ENCODE data around the gene LRRC71.

Gene LRRC71

DNA sequence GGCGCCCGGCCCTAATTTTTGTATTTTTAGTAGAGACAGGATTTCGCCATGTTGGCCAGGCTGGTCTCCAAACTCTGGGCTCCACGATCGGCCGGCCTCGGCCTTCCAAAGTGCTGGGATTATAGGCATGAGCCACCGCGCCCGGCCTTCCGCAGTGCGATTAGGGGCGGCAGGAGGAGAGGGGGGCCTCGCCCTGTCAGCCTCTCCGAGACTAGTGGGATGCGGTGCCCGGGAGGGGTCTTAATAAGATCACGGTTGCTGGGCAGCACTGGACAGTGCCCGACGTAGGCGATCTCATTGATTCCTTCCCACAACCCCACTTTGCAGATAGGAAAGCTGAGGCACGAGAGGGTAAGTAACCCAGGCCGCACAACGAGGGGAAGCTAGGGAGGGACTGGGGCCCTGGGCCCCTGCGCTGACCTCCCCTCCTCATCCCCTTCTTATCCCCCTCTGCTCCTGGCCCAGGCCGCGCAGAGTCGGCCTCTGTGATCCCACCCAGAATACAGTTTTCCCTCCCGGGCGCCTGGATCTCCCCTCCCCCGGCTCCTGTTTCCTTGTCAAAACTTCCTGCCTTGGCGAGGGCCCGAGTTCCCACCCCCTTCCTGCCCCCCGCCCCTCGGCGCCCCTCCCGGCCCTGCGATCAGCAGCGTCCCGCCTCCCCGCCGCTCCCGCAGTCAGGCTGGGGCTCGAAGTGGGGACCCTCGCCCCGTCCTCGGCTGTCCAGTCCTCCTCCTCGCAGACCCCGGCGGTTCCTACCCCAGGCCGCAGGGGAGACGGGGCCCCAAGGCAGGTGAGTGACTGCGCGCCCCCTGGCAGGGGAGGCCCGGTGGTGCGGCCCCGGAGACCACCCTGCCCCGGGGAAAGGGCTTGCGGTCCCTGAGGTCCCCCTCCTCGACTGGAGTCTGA is 27.1 kb upstream of the LRRC71 start, which contains the start of gene PEAR1:
Gene PEAR1, plus strand, starts transcription at position 671 of the 906 bp plus-strand sequence. CDS start 10,209 bp downstream, outside the sequence.
- DNase-seq = no peak

DNA sequence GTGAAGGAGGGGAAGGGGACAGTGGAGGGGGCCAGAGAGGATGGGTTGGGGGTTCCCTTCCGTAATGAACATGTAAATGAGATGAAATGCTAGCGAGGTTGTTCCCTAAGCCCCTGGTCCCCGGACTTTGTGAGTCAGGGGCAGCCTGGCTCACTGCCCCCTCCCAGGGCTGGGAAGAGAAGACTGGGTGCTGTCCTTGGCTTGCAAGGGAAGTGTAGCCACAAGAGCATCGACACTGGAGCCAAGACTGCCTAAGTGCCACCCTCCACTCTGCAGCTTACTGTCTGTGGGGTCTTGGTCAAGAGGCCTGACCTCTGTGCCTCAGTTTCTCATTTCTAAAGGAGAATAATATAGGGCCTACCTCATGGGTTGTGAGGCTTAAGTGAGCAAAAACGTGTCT is 26.4 kb upstream of the LRRC71 start:
- no peak for DNase-seq

DNA sequence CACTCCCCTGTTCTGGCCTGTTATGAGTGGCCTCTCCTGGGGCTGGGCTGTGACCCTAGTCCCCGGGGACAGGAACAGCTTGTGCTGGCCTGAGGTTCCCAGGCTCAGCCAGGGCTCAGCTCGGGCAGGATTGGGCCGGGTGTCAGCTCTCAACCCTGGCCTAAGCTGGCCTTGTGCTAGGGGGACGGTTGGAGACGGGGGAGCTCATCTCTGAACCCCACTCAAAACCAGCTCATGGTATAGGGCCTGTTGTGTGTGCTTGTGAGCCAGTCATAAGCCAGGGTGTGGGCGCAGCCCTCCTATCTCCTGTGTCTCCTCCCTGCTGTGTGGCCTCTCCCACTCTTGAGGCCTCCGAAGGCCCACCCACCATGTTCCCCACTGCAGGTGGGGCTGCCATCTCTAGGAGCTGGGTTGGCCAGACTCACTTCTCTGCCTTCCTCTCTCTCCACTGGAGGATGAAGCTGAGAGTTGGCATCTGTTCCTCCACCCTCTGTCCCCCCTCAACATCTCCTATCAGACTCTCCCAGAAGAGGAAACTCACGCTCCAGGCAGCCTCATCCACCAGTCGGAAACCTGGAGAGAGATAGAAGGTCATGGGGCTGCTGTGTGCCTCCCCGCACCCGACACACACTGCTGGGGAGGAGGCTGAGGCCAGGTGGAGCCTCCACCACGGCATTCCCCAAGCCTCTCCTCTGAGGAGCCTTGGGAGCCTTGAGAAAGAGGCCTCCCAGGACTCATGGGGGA is 25.5 kb upstream of the LRRC71 start:
- peak; percentile 93 for DNase-seq

DNA sequence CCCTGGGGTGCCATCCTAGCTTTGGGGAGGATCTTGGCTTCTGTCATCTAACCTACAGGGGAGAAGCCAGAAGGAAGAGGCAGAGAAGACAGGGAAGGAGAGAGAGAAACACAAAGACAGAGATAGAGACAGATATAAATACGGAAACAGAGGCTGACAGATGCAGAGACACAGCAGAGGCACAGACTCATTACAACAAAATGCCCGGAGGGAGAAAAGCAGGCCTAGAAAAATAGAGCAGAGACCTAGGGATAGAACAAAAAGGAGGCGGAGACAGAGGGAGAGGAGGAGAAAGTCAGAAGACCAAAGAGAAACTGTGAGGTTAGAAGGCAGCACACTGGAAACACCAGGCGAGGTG is 25.0 kb upstream of the LRRC71 start:
- DNase-seq = peak; percentile 79

DNA sequence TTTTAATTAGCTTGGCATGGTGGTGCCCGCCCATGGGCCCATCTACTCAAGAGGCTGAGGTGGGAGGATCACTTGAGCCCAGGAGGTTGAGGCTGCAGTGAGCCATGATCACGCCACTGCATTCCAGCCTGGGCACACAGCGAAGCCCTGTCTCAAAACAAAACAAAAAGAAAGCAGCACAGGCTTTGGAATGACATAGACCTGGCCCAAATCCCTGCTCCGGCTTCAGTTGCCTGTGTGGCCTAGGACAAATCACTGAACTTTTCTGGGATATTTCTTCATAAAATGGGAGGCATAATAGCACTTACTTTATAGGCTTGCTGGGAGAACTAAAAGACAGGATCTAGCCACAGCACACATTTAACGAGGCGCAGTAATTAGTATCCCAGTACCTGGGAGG is 24.5 kb upstream of the LRRC71 start:
- peak; percentile 38 for DNase-seq

DNA sequence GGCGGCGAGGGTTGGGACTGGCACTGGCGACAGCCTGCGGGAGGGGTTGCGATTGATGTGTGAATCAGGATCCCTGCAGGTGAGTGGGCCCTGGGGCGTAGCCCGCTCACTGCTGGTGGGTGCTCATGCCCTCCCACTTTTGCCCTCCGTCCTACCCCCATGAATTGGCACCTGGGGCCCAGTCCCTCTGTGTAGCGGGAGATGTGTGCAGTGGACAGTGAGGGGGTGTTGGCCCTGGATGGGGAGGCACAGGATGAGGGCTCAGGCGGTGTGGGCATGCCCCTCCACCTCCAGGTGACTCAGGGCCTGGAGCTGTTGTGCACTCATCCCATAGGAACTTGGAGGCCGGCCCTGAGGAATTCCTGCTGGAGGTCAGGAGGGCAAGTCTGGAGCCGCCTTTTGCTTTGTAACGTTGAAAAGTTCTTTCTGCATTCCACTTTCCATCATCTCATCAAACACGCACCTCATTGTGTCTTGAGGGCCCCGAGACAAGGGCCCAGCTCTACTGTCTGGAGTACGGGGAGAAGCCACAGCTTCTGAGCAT is 23.9 kb upstream of the LRRC71 start:
- DNase-seq = peak; percentile 99

DNA sequence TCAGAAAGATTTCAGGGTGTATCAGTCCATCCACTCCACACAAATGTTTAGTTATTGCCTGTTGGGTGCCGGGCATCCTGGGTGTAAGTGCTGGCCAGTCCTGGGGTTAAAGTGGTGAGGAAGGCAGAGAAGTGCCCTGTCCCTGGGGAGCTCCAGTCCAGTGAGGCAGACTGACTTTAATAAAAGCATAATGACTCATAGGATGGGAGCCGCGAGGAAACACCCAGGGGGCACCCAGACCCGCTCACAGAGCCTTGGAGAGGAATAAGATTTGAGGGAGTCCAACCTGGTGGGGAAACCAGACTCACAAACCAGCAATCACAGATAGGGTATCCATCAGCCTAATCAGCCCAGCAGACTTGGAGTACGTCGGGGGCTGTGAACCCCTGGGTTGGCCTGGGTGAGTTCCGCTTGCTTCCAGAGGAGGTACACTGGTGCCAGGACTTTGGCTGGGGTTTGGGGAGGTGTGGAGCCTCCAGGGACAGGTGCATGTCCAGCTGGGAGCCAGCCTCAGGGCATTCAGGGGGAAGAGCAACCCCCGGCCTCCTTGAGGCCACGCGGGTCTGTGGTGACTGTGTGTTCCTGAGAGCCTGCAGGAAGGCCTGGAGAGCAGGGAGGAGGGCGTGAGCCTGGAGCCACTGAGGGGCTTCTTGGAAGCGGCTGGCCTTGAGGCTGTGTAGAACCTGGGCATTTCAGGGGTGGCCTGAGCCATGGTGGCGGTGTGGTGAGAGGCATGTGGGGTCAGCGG is 23.2 kb upstream of the LRRC71 start:
- DNase-seq = peak; percentile 80

DNA sequence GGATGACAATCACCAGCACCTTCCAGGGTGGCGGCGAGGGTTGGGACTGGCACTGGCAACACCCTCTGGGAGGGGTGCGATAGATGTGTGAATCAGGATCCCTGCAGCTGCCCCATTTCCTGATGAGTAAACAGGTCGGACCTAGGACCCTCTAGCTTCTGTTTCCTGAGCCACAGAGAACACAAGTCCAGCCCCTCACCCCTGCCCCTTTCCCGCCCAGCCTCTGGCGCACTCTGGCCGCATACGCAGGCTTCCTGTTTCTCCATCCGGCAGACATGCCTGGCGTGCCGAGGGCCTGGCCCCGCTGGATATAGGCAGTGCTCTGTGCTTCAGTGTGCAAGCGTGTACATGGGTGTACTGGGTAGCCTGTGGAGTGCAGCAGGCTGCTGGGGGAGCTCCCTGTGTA is 22.3 kb upstream of the LRRC71 start:
- DNase-seq = peak; percentile 87

DNA sequence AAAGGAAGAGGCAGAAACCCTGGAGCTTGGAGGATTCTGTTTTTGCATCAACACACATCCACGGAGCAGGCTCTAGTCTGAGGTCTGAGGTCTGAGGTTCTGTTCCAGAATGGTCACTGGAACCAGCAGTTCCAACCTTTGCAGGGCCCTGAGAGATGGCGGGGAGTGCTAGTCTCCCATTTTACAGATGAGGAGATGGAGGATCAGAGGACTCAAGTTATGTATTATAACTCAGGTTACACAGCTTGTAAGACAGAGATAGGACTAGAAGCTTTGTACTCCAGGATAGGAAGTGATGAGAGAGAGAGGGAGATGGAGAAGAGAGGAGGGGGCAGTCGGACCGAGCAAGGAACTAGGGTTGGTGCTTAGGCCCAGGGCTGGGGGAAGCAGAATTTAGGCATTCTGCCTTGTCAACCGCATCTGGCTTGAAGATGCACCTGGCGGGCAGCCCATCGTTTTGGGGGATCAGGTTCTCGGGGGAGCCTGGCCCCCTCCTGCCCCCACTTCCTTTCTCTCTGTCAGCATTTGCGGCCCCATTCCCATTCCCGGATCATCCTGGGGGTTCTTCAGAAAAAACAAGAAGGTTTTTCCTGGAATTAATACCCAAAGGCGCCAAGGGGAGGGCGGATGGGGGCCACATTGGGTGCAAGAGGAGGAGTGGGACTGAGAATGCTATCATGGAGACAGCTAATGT is 21.3 kb upstream of the LRRC71 start:
- DNase-seq = no peak

DNA sequence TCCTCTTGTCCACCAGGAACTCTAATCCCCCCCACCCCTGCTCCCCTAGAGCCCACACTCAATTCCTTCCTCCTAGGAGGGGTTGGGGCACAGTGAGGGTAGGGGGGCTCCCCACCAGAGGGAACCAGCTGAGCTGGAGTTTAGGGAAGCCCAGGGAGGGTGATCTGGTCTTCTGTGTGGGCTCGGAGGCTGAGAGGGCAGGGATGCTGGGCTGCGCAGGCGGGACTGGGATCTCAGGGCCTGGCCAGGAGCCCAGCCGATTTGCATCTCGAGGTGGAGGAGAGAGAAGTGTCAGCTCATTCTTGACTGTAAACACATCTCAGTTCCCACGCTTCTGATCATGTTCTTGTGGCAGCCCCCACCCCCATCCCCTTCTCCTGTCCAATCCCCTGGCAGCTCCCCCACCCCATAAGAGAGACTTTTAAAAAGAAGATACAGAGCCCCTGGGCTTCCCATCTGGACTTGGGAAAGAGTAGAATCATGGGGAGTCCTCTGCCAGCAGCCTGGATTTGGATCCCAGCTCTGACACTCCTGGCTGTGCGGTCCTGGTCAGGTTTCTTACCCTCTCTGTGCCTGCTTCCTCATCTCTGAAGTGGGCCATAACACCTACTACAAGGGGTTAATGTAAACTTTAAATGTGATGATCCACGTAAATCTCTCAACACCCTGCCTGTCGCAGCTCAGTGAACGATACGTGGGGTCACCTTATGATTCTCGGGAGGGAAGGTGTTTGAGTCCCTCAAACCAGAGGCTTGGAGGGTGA is 20.3 kb upstream of the LRRC71 start:
- DNase-seq = no peak

DNA sequence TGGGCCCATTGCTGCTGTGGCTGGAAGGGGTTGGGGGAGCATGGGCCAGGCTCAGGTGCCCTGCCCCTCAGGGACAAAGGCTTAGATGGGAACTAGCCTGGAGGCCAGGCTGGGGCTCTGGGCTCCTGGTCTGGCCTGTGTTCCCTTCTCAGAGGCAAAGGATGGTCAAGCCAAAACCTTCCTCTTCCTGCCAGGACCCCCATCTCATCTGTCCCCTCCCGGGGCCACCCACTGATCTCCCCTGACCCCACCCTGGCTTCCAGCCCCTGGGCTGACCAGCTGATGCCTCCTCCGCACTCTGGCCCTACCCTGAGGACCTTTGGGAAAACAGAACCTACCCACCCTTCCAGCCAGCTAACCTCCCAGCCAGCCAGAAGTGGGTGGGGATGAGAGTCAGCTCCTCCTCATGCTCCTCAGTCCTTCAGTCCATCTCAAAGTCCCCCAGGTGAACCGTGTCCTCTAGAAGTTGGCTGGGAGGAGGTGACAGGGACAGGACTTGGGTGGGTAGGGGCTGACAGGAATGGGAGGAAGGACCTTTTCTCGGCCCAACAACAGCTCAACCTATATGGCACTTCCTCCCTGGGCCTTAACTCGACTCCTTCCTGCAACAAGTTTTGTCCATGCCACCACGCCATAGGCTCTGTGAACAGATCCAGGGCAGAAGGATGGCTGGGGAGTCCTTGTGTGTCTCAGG is 19.4 kb upstream of the LRRC71 start:
- no peak for DNase-seq

DNA sequence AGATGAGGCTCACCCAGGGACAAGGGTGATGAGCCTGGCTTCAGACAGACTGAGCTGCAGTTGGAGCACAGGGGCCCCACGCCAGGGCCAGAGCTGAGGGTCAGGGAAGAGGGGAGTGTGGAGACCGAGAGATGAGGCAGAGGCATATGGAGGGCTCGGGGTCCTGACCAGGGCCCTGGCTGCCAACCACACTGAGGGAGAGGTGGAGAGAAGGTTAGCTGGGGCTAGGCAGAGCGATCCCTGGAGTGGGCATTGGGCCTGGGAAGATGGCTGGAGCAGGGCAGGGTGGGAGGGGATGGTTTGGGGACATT is 18.9 kb upstream of the LRRC71 start:
- no peak for DNase-seq

DNA sequence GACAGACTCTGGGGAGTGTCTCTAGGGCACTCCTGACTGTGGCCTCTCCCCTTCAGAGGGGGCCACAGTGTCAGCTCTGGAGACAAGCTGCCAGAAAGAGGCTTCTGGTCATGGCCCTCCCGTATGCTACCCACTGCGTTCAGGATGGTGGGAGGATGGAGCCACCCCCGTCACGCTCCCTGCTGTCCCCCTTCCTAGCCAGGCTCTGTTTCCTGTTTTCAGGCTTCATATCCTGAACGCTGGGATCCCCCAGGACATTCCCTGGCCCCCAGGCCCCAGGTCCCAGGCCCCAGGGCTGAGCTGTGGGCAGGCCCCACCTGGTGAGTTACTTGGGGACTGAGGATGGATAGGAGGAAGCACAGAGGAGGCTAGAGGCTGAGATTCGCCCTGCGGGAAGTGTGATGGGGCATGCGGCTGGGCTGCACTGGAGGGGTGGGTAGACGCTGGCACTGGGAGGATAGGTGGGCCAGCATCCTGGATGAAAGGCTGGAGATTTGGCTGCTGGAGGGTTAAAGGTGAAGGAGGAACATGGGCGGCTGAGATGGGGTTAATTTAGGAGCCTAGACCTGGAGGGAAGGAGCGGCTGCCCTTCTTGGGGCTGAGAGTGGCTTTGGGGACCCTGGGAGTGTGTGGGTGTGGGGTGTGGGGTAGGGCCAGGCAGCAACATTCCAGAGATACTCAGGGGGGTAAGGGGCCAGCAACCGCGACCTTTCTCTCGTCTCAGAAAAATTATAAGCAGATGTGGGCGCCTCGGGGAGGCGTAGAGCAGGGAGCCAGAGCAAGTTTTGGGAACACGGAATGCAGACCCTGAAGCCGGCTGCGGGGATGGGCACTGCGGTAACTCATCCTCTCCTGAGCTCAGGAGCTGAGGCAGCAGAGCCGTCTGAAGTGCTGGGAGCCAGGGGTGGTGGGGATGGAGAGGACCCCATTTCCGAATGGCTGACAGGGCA is 18.2 kb upstream of the LRRC71 start:
- DNase-seq = no peak

DNA sequence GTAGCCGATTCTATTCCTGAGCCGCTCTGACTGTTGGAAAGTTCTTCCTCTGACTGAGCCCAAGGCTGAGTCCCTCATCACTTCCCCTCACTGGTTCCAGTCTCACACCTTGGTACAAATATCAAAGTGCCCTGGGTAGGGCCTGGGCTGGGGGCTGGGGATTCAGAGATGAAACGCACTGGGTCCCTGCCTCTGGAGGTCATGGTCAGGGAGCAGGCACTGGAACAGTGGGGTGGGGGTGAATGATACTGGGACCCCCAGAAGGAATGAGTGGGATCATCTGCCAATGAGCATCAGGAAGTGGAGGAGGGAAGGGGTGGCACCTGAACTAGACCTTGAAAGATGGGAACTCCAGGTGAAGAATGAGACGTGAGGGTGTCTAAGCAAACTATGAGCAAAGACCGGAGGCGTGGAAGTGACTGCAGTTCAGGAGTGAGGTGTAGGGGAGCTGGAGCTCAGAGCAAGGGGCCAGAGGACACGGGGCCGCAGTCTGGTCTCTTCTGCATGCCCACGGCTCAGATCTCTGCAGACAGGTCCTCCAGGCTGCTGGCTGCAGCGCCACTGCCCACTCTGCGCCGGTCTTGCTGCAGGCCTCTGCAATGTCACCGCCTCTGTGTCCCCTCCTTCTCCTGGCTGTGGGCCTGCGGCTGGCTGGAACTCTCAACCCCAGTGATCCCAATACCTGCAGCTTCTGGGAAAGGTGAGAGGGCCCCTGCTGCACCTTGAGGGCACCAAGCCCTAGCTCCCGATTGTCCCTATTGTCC is 16.9 kb upstream of the LRRC71 start:
- no peak for DNase-seq

DNA sequence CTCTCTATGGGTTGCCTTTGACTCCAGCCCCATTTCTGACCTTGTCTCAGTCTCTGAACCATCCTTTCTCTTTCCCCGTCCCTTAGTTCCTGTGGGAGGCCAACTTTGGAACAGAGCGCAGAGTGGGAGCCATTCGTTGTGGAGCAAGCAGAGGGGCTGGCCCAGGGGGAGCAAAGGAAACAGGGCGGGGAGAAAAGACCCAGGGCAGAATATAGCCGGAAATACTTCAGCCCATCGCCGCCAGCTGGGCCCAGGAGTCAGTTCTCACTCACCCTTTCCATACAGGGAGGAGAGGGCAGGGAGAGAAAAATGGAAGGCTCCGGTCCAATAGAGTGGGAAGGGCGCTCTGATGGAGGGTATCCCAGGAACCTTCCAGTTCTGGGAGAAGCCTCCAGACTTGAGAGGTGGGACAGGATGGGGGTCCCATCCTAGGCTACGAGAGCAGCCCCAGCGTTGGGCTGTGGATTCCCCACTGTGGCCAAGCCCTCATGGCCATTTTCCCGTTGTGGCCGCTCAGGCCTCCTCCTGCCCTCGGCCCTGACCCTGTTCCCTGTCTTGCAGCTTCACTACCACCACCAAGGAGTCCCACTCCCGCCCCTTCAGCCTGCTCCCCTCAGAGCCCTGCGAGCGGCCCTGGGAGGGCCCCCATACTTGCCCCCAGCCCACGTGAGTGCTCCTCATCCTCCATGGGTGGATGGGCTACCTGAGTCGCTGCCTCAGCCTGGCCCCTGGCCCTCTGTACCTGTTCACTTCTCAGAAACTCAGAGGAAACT is 16.1 kb upstream of the LRRC71 start:
- DNase-seq = no peak

DNA sequence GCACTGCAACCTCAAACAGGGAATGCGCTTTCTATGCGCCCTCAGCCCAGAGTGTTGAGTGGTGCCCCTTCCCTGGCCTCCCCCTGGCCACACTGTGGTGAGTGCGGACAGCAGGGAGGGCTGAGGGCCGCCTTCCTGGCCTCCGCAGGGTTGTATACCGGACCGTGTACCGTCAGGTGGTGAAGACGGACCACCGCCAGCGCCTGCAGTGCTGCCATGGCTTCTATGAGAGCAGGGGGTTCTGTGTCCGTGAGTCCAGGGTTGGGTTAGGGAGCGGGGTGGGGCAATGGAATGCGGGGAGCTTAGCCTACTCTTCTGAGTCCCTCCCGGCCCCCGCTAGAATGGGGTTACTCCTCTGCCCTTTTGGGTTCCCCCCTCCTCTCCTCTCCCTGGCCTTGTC is 15.3 kb upstream of the LRRC71 start:
- DNase-seq = no peak

DNA sequence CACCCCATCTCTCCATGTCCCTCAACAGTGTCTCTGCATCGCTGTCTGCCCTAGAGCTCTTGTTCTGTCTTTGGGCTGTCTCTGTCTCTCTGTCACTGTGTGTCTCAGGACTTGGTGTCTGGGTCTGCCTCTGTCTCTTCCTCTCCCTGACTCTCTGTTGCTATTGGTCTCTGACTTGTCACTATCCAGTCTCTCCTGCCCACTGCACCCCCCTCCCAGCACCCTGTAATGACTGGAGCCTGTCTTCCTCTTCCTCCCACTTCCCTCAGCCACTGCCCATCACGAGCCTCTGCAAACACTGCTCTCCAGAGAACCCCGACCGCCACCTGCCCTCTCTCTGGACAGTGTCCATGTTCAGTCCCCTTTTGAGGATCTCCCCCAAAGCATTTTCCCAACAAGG is 14.8 kb upstream of the LRRC71 start:
- DNase-seq = no peak

DNA sequence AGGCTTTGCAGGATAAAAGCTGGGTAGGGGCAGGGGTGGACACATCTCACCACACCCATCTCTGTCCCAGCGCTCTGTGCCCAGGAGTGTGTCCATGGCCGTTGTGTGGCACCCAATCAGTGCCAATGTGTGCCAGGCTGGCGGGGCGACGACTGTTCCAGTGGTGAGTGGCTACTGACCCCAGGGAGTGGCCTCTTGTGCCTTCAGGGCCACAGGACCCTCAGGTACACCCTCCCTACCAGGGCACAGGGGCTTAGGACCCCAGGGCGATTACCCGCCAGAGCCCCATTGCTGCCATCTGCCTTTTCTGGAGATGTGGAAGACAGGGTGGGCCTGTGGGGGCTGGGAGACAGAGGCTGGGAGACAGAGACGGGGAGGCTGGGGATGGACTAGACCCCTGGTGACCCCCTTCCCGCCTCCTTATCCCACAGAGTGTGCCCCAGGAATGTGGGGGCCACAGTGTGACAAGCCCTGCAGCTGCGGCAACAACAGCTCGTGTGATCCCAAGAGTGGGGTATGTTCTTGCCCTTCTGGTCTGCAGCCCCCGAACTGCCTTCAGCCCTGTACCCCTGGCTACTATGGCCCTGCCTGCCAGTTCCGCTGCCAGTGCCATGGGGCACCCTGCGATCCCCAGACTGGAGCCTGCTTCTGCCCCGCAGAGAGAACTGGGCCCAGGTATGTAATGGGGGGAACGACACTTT is 14.1 kb upstream of the LRRC71 start:
- DNase-seq = no peak
